ENCODE measurements around the gene RNF220.

GRCh38 chr1:44543064-44543744, 138.1 kb downstream of the RNF220 start:
- no peak for TF ChIP-seq CTCF (optimal IDR thresholded peaks at IDR 0.05 in 1 of 3, IDR thresholded peaks at IDR 0.05 in 1 of 3, conservative IDR thresholded peaks at IDR 0.05 in 1 of 3; ENCODE audit: extremely low read depth in 1 of 3, insufficient read depth in 2 of 3, low read length in 3 of 3)
- no peak for TF ChIP-seq EZH2 (IDR thresholded peaks at IDR 0.05; ENCODE audit: low read length)
